DMS 273 (cell line): Measurements from ENCODE around the gene INO80E.
"Not testable (repeated sequence)": the region's sequence is repeated elsewhere in the genome, so short reads cannot be mapped to it uniquely, and the experiment has no call there.

Experiments
- DNase-seq: peaks from one replicate; lab custom pipeline; 2025; ENCODE audit not compliant: unreplicated experiment; lab: John Stamatoyannopoulos, UW

The INO80E gene

GRCh38 chr16:30009085-30009862 is 13.2 kb downstream of the INO80E start:
- no peak for DNase-seq

GRCh38 chr16:30009990-30010843 is 14.2 kb downstream of the INO80E start:
- no peak for DNase-seq

- DNase-seq = peak; percentile 79
Observed at GRCh38 chr16:30010844-30011713, 15.0 kb downstream of the INO80E start, which contains the start of gene DOC2A. DOC2A (minus strand) TSS chr16:30011027; CDS start chr16:30010222, 805 bp downstream.

- no peak for DNase-seq
Observed at GRCh38 chr16:30011714-30012504, 15.9 kb downstream of the INO80E start.

GRCh38 chr16:30012598-30012997 is 16.6 kb downstream of the INO80E start:
- not testable (repeated sequence) for DNase-seq

- not testable (repeated sequence) for DNase-seq
Observed at GRCh38 chr16:30015450-30015849, 19.4 kb downstream of the INO80E start.

GRCh38 chr16:30016555-30017276 is 20.7 kb downstream of the INO80E start:
- no peak for DNase-seq

- DNase-seq = no peak
Observed at GRCh38 chr16:30017277-30017656, 21.2 kb downstream of the INO80E start.

- not testable (repeated sequence) for DNase-seq
Observed at GRCh38 chr16:30017937-30018336, 21.9 kb downstream of the INO80E start.

- DNase-seq = no peak
Observed at GRCh38 chr16:30018731-30019158, 22.7 kb downstream of the INO80E start.

GRCh38 chr16:30022887-30023286 is 26.8 kb downstream of the INO80E start, which contains the start of gene C16orf92:
C16orf92 (plus strand) TSS chr16:30023198; CDS start chr16:30023341, 143 bp downstream.
- DNase-seq = no peak

- DNase-seq = no peak
Observed at GRCh38 chr16:30023586-30023985, 27.5 kb downstream of the INO80E start.

GRCh38 chr16:30024451-30024850 is 28.4 kb downstream of the INO80E start:
- no peak for DNase-seq

- no peak for DNase-seq
Observed at GRCh38 chr16:30025156-30025555, 29.1 kb downstream of the INO80E start.

GRCh38 chr16:30025574-30025973 is 29.5 kb downstream of the INO80E start:
- DNase-seq = no peak

GRCh38 chr16:30026449-30026848 is 30.4 kb downstream of the INO80E start:
- DNase-seq = no peak

GRCh38 chr16:30027588-30028437 is 31.8 kb downstream of the INO80E start:
- peak; percentile 81 for DNase-seq

GRCh38 chr16:30028438-30029076 is 32.5 kb downstream of the INO80E start:
- peak; percentile 81 for DNase-seq
